ENCODE results near the gene NSG1. TPM values are rescaled to one million over a fixed set of nuclear protein-coding genes. Genes with fewer than 3 reads are reported as not detected.

Gene NSG1
- total and polyA plus RNA-seq, 2 of the 13 experiments (the other 11 are each of a cell fraction or from before 2014, with no cell fraction given), result not detected

DNA sequence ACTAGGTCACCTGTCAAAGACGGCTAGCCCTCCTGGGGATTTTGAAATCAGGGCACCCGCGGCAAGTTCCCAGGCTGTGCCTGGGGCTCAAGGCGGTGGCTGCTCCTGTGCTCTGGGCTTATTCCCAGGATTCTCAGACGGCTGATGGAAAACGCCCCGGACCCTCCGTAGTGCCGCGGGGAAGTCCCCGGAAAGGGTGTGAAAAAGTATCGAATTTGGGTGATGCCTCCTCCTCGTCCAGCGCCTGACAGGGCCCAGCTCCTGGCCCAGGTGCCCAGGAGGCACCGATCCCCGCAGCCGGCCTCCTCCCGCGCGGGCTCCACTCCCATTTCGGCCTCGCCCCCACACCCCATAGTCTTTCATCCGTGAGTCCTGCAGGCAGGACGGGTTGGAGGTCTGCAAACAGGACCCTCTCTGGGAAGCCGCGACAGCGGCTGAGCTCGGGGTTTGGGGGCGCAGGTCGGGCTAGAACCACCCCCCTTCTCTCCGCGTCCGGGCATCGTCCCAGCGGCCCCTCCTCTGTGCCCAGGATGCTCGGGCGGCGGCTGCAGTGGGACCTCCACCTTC is 1.1 kb upstream of the NSG1 start (continued):
- TF ChIP-seq PRPF4 (IDR thresholded peaks at IDR 0.05; ENCODE audit: low read depth, low read length, poor library complexity, severe bottlenecking) (no peak), ZNF124 (CRISPR knock-in tag; IDR thresholded peaks at IDR 0.05) (no peak), GABPA (IDR thresholded peaks at IDR 0.05; ENCODE audit: low read depth, low read length) (no peak), GABPA (CRISPR knock-in tag; IDR thresholded peaks at IDR 0.05; ENCODE audit: low read depth) (no peak)

GRCh38 chr4:4386296-4386735 is 586 bp upstream of the NSG1 start:
- in situ Hi-C loops (cut with HindIII; ENCODE audit: extremely low pct_ligation_motif_present, low pct_unique_long_range_greater_than_20kb) (no loop called here), intact Hi-C loops (cut with micrococcal nuclease; ENCODE audit: unreplicated experiment) (no loop called here)
- Histone ChIP-seq H3K4me2 (ENCODE audit: low read depth, low read length) (peak overlapping the region; percentile 23), H3K79me2 (ENCODE audit: insufficient read depth, low read length) (no peaks in the 10 kb centered on the region), H3K9ac (ENCODE audit: insufficient read depth, low read depth, low read length) (no peak overlapping the region), H3K9me3 (ENCODE audit: low read length) (no peaks in the 10 kb centered on the region), H4K20me1 (ENCODE audit: insufficient read depth, low read length) (no peaks in the 10 kb centered on the region), H3K27ac (ENCODE audit: extremely low read length, insufficient read depth, low read length) (no peak overlapping the region), H3K36me3 (replicated peaks in 1 of 2; ENCODE audit: control insufficient read depth in 1 of 2, insufficient read depth in 2 of 2, low read length in 2 of 2) (no peaks in the 10 kb centered on the region), H3K4me1 (ENCODE audit: insufficient read depth, low read length) (no peaks in the 10 kb centered on the region), H2AFZ (ENCODE audit: low read length) (no peak overlapping the region), H3K27me3 (ENCODE audit: control insufficient read depth in 1 of 2, insufficient read depth in 2 of 2, low read length in 2 of 2) (peaks cover 18 to 92% of the 10 kb centered on the region in 2 experiments), H3K4me3 (replicated peaks in 1 of 3; ENCODE audit: insufficient read depth in 1 of 3, low read depth in 2 of 3, low read length in 3 of 3) (peak overlapping the region in 1 of 3 experiments; percentile 50; a peak in 1 of 6 replicates)
- BruUV-seq (replicated peaks), result no TSS peak
- POLR2A ChIA-PET, result no interaction called here
- CTCF ChIA-PET (ENCODE audit: low intra/inter-chr PET ratio, low total read pairs), result no interaction called here
- no peak for DNase-seq (ENCODE audit: low spot score)
- TF ChIP-seq GPBP1L1 (CRISPR knock-in tag; IDR thresholded peaks at IDR 0.05) (no peak), ISX (CRISPR knock-in tag; conservative IDR thresholded peaks at IDR 0.05) (no peak), SALL1 (CRISPR knock-in tag; IDR thresholded peaks at IDR 0.05) (no peak), HNRNPLL (IDR thresholded peaks at IDR 0.05; ENCODE audit: low read depth, low read length, poor library complexity, severe bottlenecking) (peak; percentile 32)
- TF ChIP-seq, protein P1, sequence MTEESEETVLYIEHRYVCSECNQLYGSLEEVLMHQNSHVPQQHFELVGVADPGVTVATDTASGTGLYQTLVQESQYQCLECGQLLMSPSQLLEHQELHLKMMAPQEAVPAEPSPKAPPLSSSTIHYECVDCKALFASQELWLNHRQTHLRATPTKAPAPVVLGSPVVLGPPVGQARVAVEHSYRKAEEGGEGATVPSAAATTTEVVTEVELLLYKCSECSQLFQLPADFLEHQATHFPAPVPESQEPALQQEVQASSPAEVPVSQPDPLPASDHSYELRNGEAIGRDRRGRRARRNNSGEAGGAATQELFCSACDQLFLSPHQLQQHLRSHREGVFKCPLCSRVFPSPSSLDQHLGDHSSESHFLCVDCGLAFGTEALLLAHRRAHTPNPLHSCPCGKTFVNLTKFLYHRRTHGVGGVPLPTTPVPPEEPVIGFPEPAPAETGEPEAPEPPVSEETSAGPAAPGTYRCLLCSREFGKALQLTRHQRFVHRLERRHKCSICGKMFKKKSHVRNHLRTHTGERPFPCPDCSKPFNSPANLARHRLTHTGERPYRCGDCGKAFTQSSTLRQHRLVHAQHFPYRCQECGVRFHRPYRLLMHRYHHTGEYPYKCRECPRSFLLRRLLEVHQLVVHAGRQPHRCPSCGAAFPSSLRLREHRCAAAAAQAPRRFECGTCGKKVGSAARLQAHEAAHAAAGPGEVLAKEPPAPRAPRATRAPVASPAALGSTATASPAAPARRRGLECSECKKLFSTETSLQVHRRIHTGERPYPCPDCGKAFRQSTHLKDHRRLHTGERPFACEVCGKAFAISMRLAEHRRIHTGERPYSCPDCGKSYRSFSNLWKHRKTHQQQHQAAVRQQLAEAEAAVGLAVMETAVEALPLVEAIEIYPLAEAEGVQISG (CRISPR knock-in tag; IDR thresholded peaks at IDR 0.05), result no peak
- WGBS (ENCODE audit: low lambda C conversion rate), result 11% methylated on average over 33 of the region's 36 CpGs
- peak; percentile 17; the same call in 1 of the 3 replicates for ATAC-seq
- no peak for FAIRE-seq

All from HepG2 (cell line).